H1 (cell line): ENCODE measurements around the gene C21orf58. TPM values are rescaled to one million over a fixed set of nuclear protein-coding genes. Genes with fewer than 3 reads are reported as not detected.

Experiments used
- CTCF ChIA-PET: fragments of 300-600 bp; sonication (Branson Sonifier 250); formaldehyde crosslinking; loops from one replicate; lab custom pipeline; 2021; ENCODE audit not compliant: partially characterized antibody; lab: Charles Lee
- POLR2A ChIA-PET: fragments of 300-600 bp; sonication (Branson Sonifier 250); formaldehyde crosslinking; loops from one replicate; lab custom pipeline; 2021; ENCODE audit warnings: inconsistent platforms; ENCODE audit not compliant: partially characterized antibody; lab: Charles Lee
- DNase-seq, 2 experiments: peaks; one replicate each; pipeline versions ENCODE4 v3.0.0 to v3.0.0-alpha.2; 2010 to 2022; ENCODE audit warnings: low spot score in 2 of 2, low read depth in 1 of 2, mixed read lengths in 1 of 2
- FAIRE-seq: peaks from 2 replicates; lab custom pipeline; 2011; peaks lifted over from hg19 to GRCh38; lab: Jason Lieb, UNC
- H2AFZ ChIP-seq: 2 replicates; pipeline ENCODE4 v1.8.1; 2012; ENCODE audit warnings: low read length, inconsistent platforms
- H2AK5ac ChIP-seq: 2 replicates; pipeline ENCODE4 v1.6.1; 2013; ENCODE audit warnings: low read depth, low read length
- H2BK120ac ChIP-seq: replicated peaks from 2 replicates; pipeline ENCODE3; 2013; ENCODE audit warnings: low read depth, low read length, inconsistent platforms
- H2BK12ac ChIP-seq: 2 replicates; pipeline ENCODE4 v1.6.1; 2013; ENCODE audit warnings: low read depth, low read length
- H2BK15ac ChIP-seq: 2 replicates; pipeline ENCODE4 v1.6.1; 2013; ENCODE audit warnings: low read length
- H2BK20ac ChIP-seq: 2 replicates; pipeline ENCODE4 v1.6.1; 2013; ENCODE audit warnings: low read length
- H2BK5ac ChIP-seq: 2 replicates; pipeline ENCODE4 v1.6.1; 2013; ENCODE audit warnings: low read depth, low read length
- H3K14ac ChIP-seq: 2 replicates; pipeline ENCODE4 v1.6.1; 2013; ENCODE audit warnings: inconsistent platforms; ENCODE audit not compliant: insufficient read length
- H3K18ac ChIP-seq: 2 replicates; pipeline ENCODE4 v1.6.1; 2013; ENCODE audit warnings: low read length; ENCODE audit errors: extremely low read depth
- H3K23ac ChIP-seq: 2 replicates; pipeline ENCODE4 v1.6.1; 2013; ENCODE audit warnings: inconsistent platforms; ENCODE audit not compliant: insufficient read length
- H3K23me2 ChIP-seq: 2 replicates; pipeline ENCODE4 v1.6.1; 2013; ENCODE audit warnings: low read depth, low read length
- H3K27ac ChIP-seq: 2 replicates; pipeline ENCODE4 v1.6.1; 2011; ENCODE audit warnings: low read depth, low read length, inconsistent platforms
- H3K27me3 ChIP-seq, 4 experiments: replicated peaks in 1 of 4; 1 replicate in 1 of 4; 2 replicates in 3 of 4; pipeline versions ENCODE4 v1.6.1 to v1.8.1; 2011 to 2013; ENCODE audit warnings: low read length in 3 of 4, mild to moderate bottlenecking in 3 of 4, inconsistent platforms in 2 of 4, mixed read lengths in 2 of 4, moderate library complexity in 1 of 4; ENCODE audit not compliant: control insufficient read depth in 3 of 4, insufficient read depth in 3 of 4; ENCODE audit errors: extremely low read depth in 1 of 4
- H3K36me3 ChIP-seq, 4 experiments: 2 replicates each; pipeline versions ENCODE4 v1.6.1 to v1.8.1; 2011 to 2013; ENCODE audit warnings: mild to moderate bottlenecking in 4 of 4, low read length in 3 of 4, moderate library complexity in 2 of 4, control low read depth in 1 of 4, inconsistent platforms in 1 of 4; ENCODE audit not compliant: insufficient read depth in 4 of 4, control insufficient read depth in 2 of 4
- H3K4ac ChIP-seq: replicated peaks from 2 replicates; pipeline ENCODE3; 2013; ENCODE audit warnings: low read length, low read depth, mixed read lengths, inconsistent platforms; ENCODE audit not compliant: insufficient read length
- H3K4me1 ChIP-seq, 4 experiments: replicated peaks in 1 of 4; 1 replicate in 1 of 4; 2 replicates in 3 of 4; pipeline versions ENCODE4 v1.6.1 to v1.8.1; 2011 to 2013; ENCODE audit warnings: low read length in 3 of 4, inconsistent platforms in 2 of 4, mixed read lengths in 1 of 4; ENCODE audit not compliant: insufficient read depth in 4 of 4, control insufficient read depth in 3 of 4
- H3K4me2 ChIP-seq, 2 experiments: 2 replicates each; pipeline versions ENCODE4 v1.6.1 to v1.8.1; 2011 to 2013; ENCODE audit warnings: low read depth in 2 of 2, low read length in 2 of 2, control low read depth in 1 of 2, inconsistent platforms in 1 of 2, mild to moderate bottlenecking in 1 of 2; ENCODE audit not compliant: insufficient read depth in 1 of 2
- H3K4me3 ChIP-seq, 4 experiments: fragments of 200-600, 300-600 bp in 1 of 4; sonication (generic), shearing (Covaris generic), sonication (Bioruptor Twin) in 1 of 4; 2 replicates each; pipeline versions ENCODE4 v1.5.1 to v1.8.1; 2011 to 2016; ENCODE audit warnings: low read length in 4 of 4, low read depth in 3 of 4, control low read depth in 2 of 4, inconsistent platforms in 2 of 4, mild to moderate bottlenecking in 2 of 4, mixed read lengths in 1 of 4, moderate library complexity in 1 of 4; ENCODE audit not compliant: insufficient read depth in 2 of 4; ENCODE audit errors: extremely low read depth in 1 of 4
- H3K56ac ChIP-seq: replicated peaks from 2 replicates; pipeline ENCODE3; 2013; ENCODE audit warnings: low read depth, mild to moderate bottlenecking, mixed read lengths, low read length, inconsistent platforms; ENCODE audit not compliant: insufficient read length
- H3K79me1 ChIP-seq: 2 replicates; pipeline ENCODE4 v1.6.1; 2013; ENCODE audit warnings: low read depth, low read length, control low read depth
- H3K79me2 ChIP-seq, 2 experiments: 2 replicates each; pipeline versions ENCODE4 v1.6.1 to v1.8.1; 2012 to 2013; ENCODE audit warnings: low read length in 2 of 2, mild to moderate bottlenecking in 2 of 2, inconsistent platforms in 1 of 2; ENCODE audit not compliant: insufficient read depth in 2 of 2, control insufficient read depth in 1 of 2
- H3K9ac ChIP-seq, 4 experiments: replicated peaks in 1 of 4; 1 replicate in 1 of 4; 2 replicates in 3 of 4; pipeline versions ENCODE4 v1.6.1 to v1.8.1; 2011 to 2013; ENCODE audit warnings: low read depth in 3 of 4, low read length in 3 of 4, control low read depth in 2 of 4, mild to moderate bottlenecking in 2 of 4, moderate library complexity in 2 of 4, inconsistent platforms in 1 of 4; ENCODE audit errors: extremely low read depth in 1 of 4
- H3K9me3 ChIP-seq, 2 experiments: 2 replicates each; pipeline versions ENCODE4 v1.6.1 to v1.8.1; 2012 to 2013; ENCODE audit warnings: mild to moderate bottlenecking in 2 of 2, moderate library complexity in 2 of 2, control low read depth in 1 of 2, inconsistent platforms in 1 of 2, low read depth in 1 of 2, low read length in 1 of 2, mixed read lengths in 1 of 2; ENCODE audit not compliant: insufficient read depth in 2 of 2
- H4K20me1 ChIP-seq, 2 experiments: replicated peaks in 1 of 2; 2 replicates each; pipeline versions ENCODE3 to v1.8.1; 2011 to 2013; ENCODE audit warnings: inconsistent platforms in 2 of 2, low read length in 2 of 2, mild to moderate bottlenecking in 1 of 2; ENCODE audit not compliant: insufficient read depth in 2 of 2, control insufficient read depth in 1 of 2
- H4K5ac ChIP-seq: 2 replicates; pipeline ENCODE4 v1.6.1; 2013; ENCODE audit warnings: low read length, low read depth, mixed read lengths, inconsistent platforms; ENCODE audit not compliant: insufficient read length
- H4K8ac ChIP-seq: 2 replicates; pipeline ENCODE4 v1.8.0; 2013; ENCODE audit warnings: mild to moderate bottlenecking, moderate library complexity, low read length, inconsistent platforms; ENCODE audit not compliant: insufficient read depth; ENCODE audit errors: extremely low read depth
- H4K91ac ChIP-seq: replicated peaks from 2 replicates; pipeline ENCODE3; 2013; ENCODE audit warnings: low read length, mixed read lengths, inconsistent platforms; ENCODE audit not compliant: insufficient read length
- PHF8 ChIP-seq: fragments of 200-600 bp; sonication (generic); conservative IDR thresholded peaks from 2 replicates; pipeline ENCODE4 v1.7.1; 2012; ENCODE audit warnings: low read depth, mild to moderate bottlenecking, inconsistent platforms, low read length, moderate library complexity
- RNF2 ChIP-seq: fragments of 200-900, 300-1000 bp; sonication (generic); IDR thresholded peaks from 2 replicates; pipeline ENCODE4 v1.7.1; 2016; ENCODE audit warnings: borderline replicate concordance, low read depth, mild to moderate bottlenecking, antibody characterized with exemption, low read length; ENCODE audit not compliant: poor library complexity, severe bottlenecking; ENCODE audit errors: missing control alignments
- WGBS, 2 experiments: shearing (Covaris generic) in 1 of 2; methylation state at CpG; one replicate each; pipeline versions ENCODE4 v1.1.6 to v1.1.7; 2013 to 2015; ENCODE audit warnings: low lambda C conversion rate in 2 of 2, mixed read lengths in 2 of 2, inconsistent platforms in 1 of 2, low coverage in 1 of 2, missing lambda C conversion rate in 1 of 2; ENCODE audit not compliant: insufficient replicate concordance in 2 of 2, insufficient coverage in 1 of 2, insufficient read length in 1 of 2; ENCODE audit errors: extremely low coverage in 1 of 2, missing lambda C conversion rate in 1 of 2; 5-methylcytosine and 5-hydroxymethylcytosine counted together
- polyA plus RNA-seq, 7 experiments: library from polyadenylated mRNA; depleted of rRNA in 3 of 7; stranded (reverse) in 5 of 7; unstranded in 2 of 7; fragments of >200 nt in 5 of 7; fragments of 200-250 nt in 2 of 7; gene quantifications; 1 replicate in 5 of 7; 2 replicates in 1 of 7; 4 replicates in 1 of 7; pipeline versions ENCODE4 v1.2.1 to v1.2.3, GENCODE V29; 2011 to 2013; ENCODE audit warnings: missing spikeins in 2 of 7, mixed read lengths in 2 of 7
- total RNA-seq: library from RNA; stranded (reverse); fragmentation: NEBNext Ultra II Directional; extraction: Animal tissue kit (Norgen Biotek cat#: 25700); gene quantifications from 2 replicates; pipeline ENCODE4 v1.2.1, GENCODE V29; 2021

C21orf58 gene
- total and polyA plus RNA-seq, 2 of the 8 experiments (the other 6 are each of a cell fraction or from before 2014, with no cell fraction given): 13.8 to 26.1 TPM

DNA sequence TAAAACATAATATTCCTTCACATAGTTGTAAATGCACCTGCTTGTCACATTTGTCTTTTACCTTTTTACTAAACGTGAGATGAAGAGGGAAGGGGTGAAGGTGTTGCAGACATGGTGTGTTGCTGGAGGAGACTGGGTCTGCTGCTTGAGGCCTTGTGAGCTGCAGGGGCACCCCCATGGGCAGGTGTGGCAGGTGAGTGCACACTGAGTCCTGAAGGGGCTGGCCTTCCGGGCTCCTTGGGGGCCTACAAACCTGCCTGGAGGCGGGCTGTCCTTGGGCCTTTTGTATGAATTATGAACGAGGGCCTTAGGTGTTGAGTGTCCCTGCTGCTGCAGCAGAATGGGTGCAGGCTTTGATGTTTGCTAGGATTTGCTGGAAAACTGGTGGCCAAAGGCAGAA, 4.0 kb upstream of the C21orf58 start:
- Histone ChIP-seq H3K56ac (no peak overlapping the region), H2BK12ac (no peak overlapping the region), H3K79me1 (peaks cover 10% of the 10 kb centered on the region), H2AK5ac (no peak overlapping the region), H3K14ac (no peak overlapping the region), H3K23ac (no peak overlapping the region), H3K9me3 (no peaks in the 10 kb centered on the region), H4K20me1 (peaks cover 0 to 8% of the 10 kb centered on the region in 2 experiments), H3K4me1 (no peaks in the 10 kb centered on the region; a peak in 4 of 7 replicates), H3K36me3 (peaks cover 2 to 25% (median 13%) of the 10 kb centered on the region in 4 experiments; a peak in 6 of 8 replicates), H3K4me3 (no peak overlapping the region), H3K4me2 (no peak overlapping the region), H3K23me2 (peaks cover 7% of the 10 kb centered on the region), H3K27ac (no peak overlapping the region), H3K79me2 (peaks cover 2 to 56% of the 10 kb centered on the region in 2 experiments), H2BK5ac (no peak overlapping the region), H3K9ac (no peak overlapping the region), H3K18ac (no peak overlapping the region), H4K5ac (no peak overlapping the region), H3K4ac (no peak overlapping the region), H3K27me3 (no peaks in the 10 kb centered on the region), H2BK15ac (no peak overlapping the region), H4K8ac (no peak overlapping the region), H2BK120ac (no peak overlapping the region), H2BK20ac (no peak overlapping the region), H2AFZ (no peak overlapping the region), H4K91ac (no peak overlapping the region)
- no peak for DNase-seq
- 88% methylated on average over 4 of the region's 4 CpGs; no CpG with 5 or more reads in 1 of the 2 experiments for WGBS, 2 experiments
- ChIA-PET CTCF (no interaction called here), POLR2A (no interaction called here)
- TF ChIP-seq PHF8 (no peak), RNF2 (no peak)
- no peak for FAIRE-seq
